Measurements from ENCODE around the gene PJA2. TPM values are rescaled to one million over a fixed set of nuclear protein-coding genes. Genes with fewer than 3 reads are reported as not detected.

Gene PJA2
- total and polyA plus RNA-seq, 9 of the 15 experiments (the other 6 are each of a cell fraction or from before 2014, with no cell fraction given), result 25.1 to 82.1 (median 50.1) TPM

DNA sequence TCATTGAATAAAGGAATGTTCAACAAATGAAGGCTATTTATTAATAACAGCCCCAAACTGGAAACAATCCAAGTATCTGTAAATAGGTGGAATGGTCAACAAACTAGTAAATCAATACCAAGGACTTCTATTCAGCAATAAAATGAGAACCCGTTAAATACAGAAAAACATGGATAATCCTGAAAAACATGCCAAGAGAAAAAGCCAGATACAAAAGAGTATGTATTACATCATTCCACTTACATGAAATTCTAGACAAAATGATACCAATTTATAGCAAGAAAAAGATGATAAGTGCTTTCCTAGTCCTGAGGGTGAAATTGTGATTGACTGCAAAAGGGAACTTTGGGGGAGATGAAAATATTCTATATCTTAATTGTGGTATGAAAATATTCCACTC, 3.1 kb downstream of the PJA2 start:
- intact Hi-C loops (cut with micrococcal nuclease), result no loop called here
- no peak for DNase-seq (ENCODE audit: extremely low read depth in 1 of 4, low spot score in 3 of 4)
- Histone ChIP-seq H3K36me3 (ENCODE audit: control insufficient read depth, insufficient read depth, low read length) (peaks cover 9% of the 10 kb centered on the region; the same call in 2 of the 3 replicates), H3K4me1 (replicated peaks in 1 of 2; ENCODE audit: control insufficient read depth in 2 of 2, insufficient read depth in 2 of 2, low read length in 2 of 2) (peaks cover 0 to 5% of the 10 kb centered on the region in 2 experiments; a peak in 3 of 5 replicates), H3K9me3 (replicated peaks; ENCODE audit: control insufficient read depth, insufficient read depth, low read depth, low read length) (peaks cover 4% of the 10 kb centered on the region; the same call in 1 of the 2 replicates), H3K9ac (ENCODE audit: insufficient read depth in 1 of 2, low read depth in 2 of 2, low read length in 2 of 2) (peak overlapping the region in 1 of 2 experiments; percentile 90; a peak in 2 of 4 replicates), H4K20me1 (replicated peaks; ENCODE audit: control insufficient read depth, insufficient read depth, low read length) (no peaks in the 10 kb centered on the region), H3K79me2 (ENCODE audit: control insufficient read depth, insufficient read depth, low read length) (peaks cover 80% of the 10 kb centered on the region), H3K4me2 (ENCODE audit: insufficient read depth, low read length) (peak overlapping the region; percentile 61; the same call in 1 of the 2 replicates), H3K27ac (ENCODE audit: extremely low read depth, low read depth, low read length) (peak overlapping the region; percentile 9; the same call in 2 of the 3 replicates), H2AFZ (ENCODE audit: low read depth, low read length) (no peak overlapping the region), H3K27me3 (ENCODE audit: control insufficient read depth in 2 of 2, insufficient read depth in 2 of 2, low read length in 2 of 2) (no peaks in the 10 kb centered on the region), H3K4me3 (peak overlapping the region; percentile 85), H3K9me1 (ENCODE audit: control insufficient read depth, insufficient read depth, low read length) (no peaks in the 10 kb centered on the region)
- CTCF ChIA-PET (ENCODE audit: low intra/inter-chr PET ratio), result no interaction called here
- 23% methylated on average over 1 of the region's 1 CpG for WGBS (ENCODE audit: insufficient coverage, low coverage, missing lambda C conversion rate)
- no peak for ATAC-seq
- BruUV-seq (replicated peaks), result no TSS peak
- in situ Hi-C loops (cut with MboI), result no loop called here
- POLR2A ChIA-PET, result no interaction called here
- TF ChIP-seq TAL1 (IDR thresholded peaks at IDR 0.05), result no peak
- TF ChIP-seq CEBPG (CRISPR knock-in tag; IDR thresholded peaks at IDR 0.05), result no peak
- TF ChIP-seq CEBPG (tag; conservative IDR thresholded peaks at IDR 0.05 in 1 of 2, IDR thresholded peaks at IDR 0.05 in 1 of 2), result peak in 1 of 2 experiments; percentile 39; a peak in 1 of 4 replicates
- peak; percentile 43; the same call in 1 of the 2 replicates for TF ChIP-seq ATF3 (IDR thresholded peaks at IDR 0.05)
- TF ChIP-seq ATF3 (CRISPR knock-in tag; conservative IDR thresholded peaks at IDR 0.05), result no peak
- no peak for FAIRE-seq
